KOPT-K1 (cell line): ENCODE data around the gene OTUD5.
A peak's percentile ranks its signal among the peaks of the same experiment; 100 is the strongest.

ENCODE experiments used
- H3K27ac ChIP-seq: fragments of 200-600 bp; sonication (generic); 2 replicates; pipeline ENCODE4 v1.5.1; 2016; ENCODE audit warnings: antibody characterized with exemption, mild to moderate bottlenecking, low read depth, low read length; ENCODE audit not compliant: poor library complexity, severe bottlenecking
- H3K36me3 ChIP-seq: fragments of 200-600 bp; sonication (generic); 2 replicates; pipeline ENCODE4 v1.5.1; 2017; ENCODE audit warnings: antibody characterized with exemption, mild to moderate bottlenecking, low read length, moderate library complexity; ENCODE audit not compliant: insufficient read depth
- H3K9me3 ChIP-seq: fragments of 200-600 bp; sonication (generic); 2 replicates; pipeline ENCODE4 v1.5.1; 2017; ENCODE audit warnings: antibody characterized with exemption, low read length, mild to moderate bottlenecking; ENCODE audit not compliant: insufficient read depth, poor library complexity, severe bottlenecking

Gene OTUD5

GRCh38 chrX:48960291-48960690, 2.9 kb upstream of the OTUD5 start:
- Histone ChIP-seq H3K9me3 (no peaks in the 10 kb centered on the region), H3K36me3 (peaks cover 6% of the 10 kb centered on the region), H3K27ac (no peak overlapping the region)

GRCh38 chrX:48958635-48959094, 1.3 kb upstream of the OTUD5 start:
- Histone ChIP-seq H3K27ac (peak overlapping the region; percentile 88), H3K9me3 (no peaks in the 10 kb centered on the region), H3K36me3 (peaks cover 20% of the 10 kb centered on the region)

GRCh38 chrX:48957827-48958634, 624 bp upstream of the OTUD5 start:
- peaks cover 26% of the 10 kb centered on the region for H3K36me3 ChIP-seq

GRCh38 chrX:48956728-48957414, 536 bp downstream of the OTUD5 start:
- H3K9me3 ChIP-seq, result no peaks in the 10 kb centered on the region
- H3K36me3 ChIP-seq, result peaks cover 31% of the 10 kb centered on the region
- H3K27ac ChIP-seq, result peak overlapping the region; percentile 88

More at GRCh38 chrX:48957827-48958634, 624 bp upstream of the OTUD5 start:
- Histone ChIP-seq H3K27ac (peak overlapping the region; percentile 88), H3K9me3 (no peaks in the 10 kb centered on the region)

GRCh38 chrX:48948589-48948988, 8.8 kb downstream of the OTUD5 start:
- Histone ChIP-seq H3K27ac (no peak overlapping the region), H3K36me3 (peaks cover 19% of the 10 kb centered on the region), H3K9me3 (no peaks in the 10 kb centered on the region)

- Histone ChIP-seq H3K36me3 (peaks cover 23% of the 10 kb centered on the region), H3K9me3 (no peaks in the 10 kb centered on the region), H3K27ac (no peak overlapping the region)
Observed at GRCh38 chrX:48945517-48946348, 11.7 kb downstream of the OTUD5 start.

GRCh38 chrX:48942895-48943294, 14.5 kb downstream of the OTUD5 start:
- peaks cover 32% of the 10 kb centered on the region for H3K36me3 ChIP-seq
- H3K9me3 ChIP-seq, result no peaks in the 10 kb centered on the region
- H3K27ac ChIP-seq, result no peak overlapping the region

- H3K9me3 ChIP-seq, result no peaks in the 10 kb centered on the region
- H3K27ac ChIP-seq, result no peak overlapping the region
- H3K36me3 ChIP-seq, result peaks cover 33% of the 10 kb centered on the region
Observed at GRCh38 chrX:48940404-48940955, 16.9 kb downstream of the OTUD5 start.

GRCh38 chrX:48939524-48940228, 17.7 kb downstream of the OTUD5 start:
- Histone ChIP-seq H3K9me3 (no peaks in the 10 kb centered on the region), H3K36me3 (peaks cover 41% of the 10 kb centered on the region), H3K27ac (no peak overlapping the region)

- no peaks in the 10 kb centered on the region for H3K9me3 ChIP-seq
- no peak overlapping the region for H3K27ac ChIP-seq
- peaks cover 43% of the 10 kb centered on the region for H3K36me3 ChIP-seq
Observed at GRCh38 chrX:48938721-48939425, 18.5 kb downstream of the OTUD5 start.

GRCh38 chrX:48937054-48937907, 20.1 kb downstream of the OTUD5 start:
- Histone ChIP-seq H3K9me3 (no peaks in the 10 kb centered on the region), H3K36me3 (peaks cover 35% of the 10 kb centered on the region), H3K27ac (peak overlapping the region; percentile 49)

GRCh38 chrX:48936429-48937053, 20.9 kb downstream of the OTUD5 start:
- H3K36me3 ChIP-seq, result peaks cover 34% of the 10 kb centered on the region
- H3K9me3 ChIP-seq, result no peaks in the 10 kb centered on the region
- no peak overlapping the region for H3K27ac ChIP-seq

GRCh38 chrX:48935301-48935670, 22.1 kb downstream of the OTUD5 start:
- Histone ChIP-seq H3K36me3 (peaks cover 40% of the 10 kb centered on the region), H3K9me3 (no peaks in the 10 kb centered on the region), H3K27ac (no peak overlapping the region)
